Rectal smooth muscle tissue (tissue), 1 donor: ENCODE data around the gene USP6NL.
A peak's percentile ranks its signal among the peaks of the same experiment; 100 is the strongest.

Experiments used
- H3K27ac ChIP-seq: one replicate; pipeline ENCODE4 v1.7.0; 2013; ENCODE audit warnings: low read depth, low read length, inconsistent platforms
- H3K27me3 ChIP-seq: one replicate; pipeline ENCODE4 v1.7.0; 2013; ENCODE audit warnings: low read length; ENCODE audit not compliant: control insufficient read depth, insufficient read depth
- H3K36me3 ChIP-seq: one replicate; pipeline ENCODE4 v1.7.0; 2013; ENCODE audit warnings: low read length; ENCODE audit not compliant: control insufficient read depth, insufficient read depth
- H3K4me1 ChIP-seq: one replicate; pipeline ENCODE4 v1.7.0; 2013; ENCODE audit warnings: low read length; ENCODE audit not compliant: control insufficient read depth, insufficient read depth
- H3K4me3 ChIP-seq: one replicate; pipeline ENCODE4 v1.7.0; 2013; ENCODE audit warnings: low read length
- H3K9ac ChIP-seq: one replicate; pipeline ENCODE4 v1.7.0; 2013; ENCODE audit warnings: low read length

USP6NL gene

GRCh38 chr10:11555556-11555955 lies 55.9 kb downstream of the USP6NL start:
- H3K4me3 ChIP-seq: no peak overlapping the region
- peaks cover 4% of the 10 kb centered on the region for H3K4me1 ChIP-seq
- H3K27me3 ChIP-seq: no peaks in the 10 kb centered on the region
- no peak overlapping the region for H3K9ac ChIP-seq
- no peaks in the 10 kb centered on the region for H3K36me3 ChIP-seq
- H3K27ac ChIP-seq: no peak overlapping the region

- Histone ChIP-seq H3K4me1 (peaks cover 4% of the 10 kb centered on the region), H3K27ac (no peak overlapping the region)
Measured at GRCh38 chr10:11553773-11554381, 57.6 kb downstream of the USP6NL start.

DNA sequence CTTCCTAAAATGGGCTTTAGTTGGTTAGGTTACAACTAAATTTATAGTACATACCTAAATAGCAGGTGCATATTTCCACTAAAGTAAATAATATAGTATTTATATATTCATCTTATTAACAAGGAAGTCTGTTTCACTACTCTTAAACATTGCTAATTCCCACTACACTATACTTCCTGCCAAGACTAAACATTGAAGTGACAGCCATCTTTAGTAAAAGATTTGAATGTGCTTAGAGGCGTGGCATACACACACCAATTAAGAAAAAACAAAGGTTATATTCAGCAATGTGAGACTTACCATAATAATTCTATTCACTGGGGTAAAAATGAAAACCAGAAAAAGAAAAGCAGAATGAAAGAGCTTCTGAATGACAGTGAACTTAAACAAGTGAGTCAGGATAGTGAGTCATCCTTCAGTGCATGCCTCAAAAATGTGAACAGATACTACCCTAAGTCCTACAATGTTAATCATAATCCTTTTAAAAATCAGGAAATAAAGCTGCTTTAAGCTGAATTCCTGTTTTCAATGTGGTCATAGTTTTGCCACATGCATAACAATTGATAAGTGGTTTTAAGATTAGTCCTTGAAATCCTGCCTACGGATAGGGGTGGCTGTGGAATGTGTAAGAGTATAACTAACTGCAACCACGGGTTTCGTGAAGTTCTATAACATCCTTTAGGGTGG lies 59.4 kb downstream of the USP6NL start:
- Histone ChIP-seq H3K27ac (peak overlapping the region; percentile 56), H3K27me3 (no peaks in the 10 kb centered on the region), H3K4me1 (peaks cover 4% of the 10 kb centered on the region), H3K4me3 (no peak overlapping the region), H3K9ac (no peak overlapping the region), H3K36me3 (no peaks in the 10 kb centered on the region)

More at GRCh38 chr10:11553773-11554381, 57.6 kb downstream of the USP6NL start:
- Histone ChIP-seq H3K27me3 (no peaks in the 10 kb centered on the region), H3K36me3 (no peaks in the 10 kb centered on the region), H3K4me3 (no peak overlapping the region), H3K9ac (no peak overlapping the region)

GRCh38 chr10:11551104-11551503 lies 60.3 kb downstream of the USP6NL start:
- H3K27me3 ChIP-seq: no peaks in the 10 kb centered on the region
- H3K27ac ChIP-seq: peak overlapping the region; percentile 56
- peaks cover 4% of the 10 kb centered on the region for H3K4me1 ChIP-seq

GRCh38 chr10:11548768-11549099 lies 62.7 kb downstream of the USP6NL start:
- H3K9ac ChIP-seq: no peak overlapping the region
- H3K4me1 ChIP-seq: peaks cover 4% of the 10 kb centered on the region
- no peaks in the 10 kb centered on the region for H3K27me3 ChIP-seq
- H3K36me3 ChIP-seq: no peaks in the 10 kb centered on the region
- no peak overlapping the region for H3K4me3 ChIP-seq
- H3K27ac ChIP-seq: no peak overlapping the region

More at GRCh38 chr10:11551104-11551503, 60.3 kb downstream of the USP6NL start:
- Histone ChIP-seq H3K36me3 (no peaks in the 10 kb centered on the region), H3K9ac (no peak overlapping the region), H3K4me3 (no peak overlapping the region)

GRCh38 chr10:11548065-11548767 lies 63.2 kb downstream of the USP6NL start:
- H3K9ac ChIP-seq: no peak overlapping the region
- no peaks in the 10 kb centered on the region for H3K27me3 ChIP-seq
- H3K4me1 ChIP-seq: peaks cover 4% of the 10 kb centered on the region
- no peak overlapping the region for H3K4me3 ChIP-seq
- no peaks in the 10 kb centered on the region for H3K36me3 ChIP-seq
- no peak overlapping the region for H3K27ac ChIP-seq

DNA sequence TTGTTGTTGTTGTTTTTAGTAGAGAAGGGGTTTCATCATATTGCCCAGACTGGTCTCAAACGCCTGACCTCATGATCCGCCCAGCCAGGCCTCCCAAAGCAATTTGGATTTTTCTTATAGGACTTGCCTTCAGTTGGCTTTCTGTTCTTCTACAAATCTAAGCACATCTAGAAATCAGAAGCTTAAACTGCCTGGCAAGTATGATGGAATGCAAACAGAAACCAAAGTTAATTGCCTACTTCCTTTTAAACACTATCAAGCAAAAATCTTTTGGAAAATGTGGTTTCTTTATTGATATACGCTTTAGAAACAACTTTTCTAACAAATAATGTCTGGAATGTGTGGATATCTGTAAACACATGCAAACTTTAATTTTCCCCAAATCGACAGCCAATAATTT lies 64.9 kb downstream of the USP6NL start:
- Histone ChIP-seq H3K27ac (no peak overlapping the region), H3K4me1 (peaks cover 3% of the 10 kb centered on the region), H3K9ac (no peak overlapping the region), H3K27me3 (no peaks in the 10 kb centered on the region), H3K36me3 (no peaks in the 10 kb centered on the region), H3K4me3 (no peak overlapping the region)

DNA sequence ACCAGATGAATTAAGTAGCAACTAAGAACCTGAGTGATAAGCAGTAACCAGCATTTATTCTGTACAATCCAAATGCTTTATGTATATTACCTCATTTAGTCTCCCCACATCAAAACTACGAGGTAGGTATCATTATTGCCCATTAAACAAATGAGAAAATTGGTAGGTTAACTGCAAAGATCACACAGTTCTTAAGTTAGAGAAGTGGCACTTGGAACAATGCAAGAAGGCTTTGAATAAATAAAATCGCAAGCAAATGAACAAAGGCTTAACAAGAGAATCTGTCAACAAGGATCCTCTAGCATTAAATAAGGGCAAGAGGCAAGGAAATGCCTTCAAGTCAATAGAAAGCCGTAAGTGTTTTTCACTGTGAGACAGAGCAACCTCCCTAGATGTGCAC lies 70.2 kb downstream of the USP6NL start:
- Histone ChIP-seq H3K4me1 (no peaks in the 10 kb centered on the region), H3K27me3 (no peaks in the 10 kb centered on the region), H3K27ac (no peak overlapping the region), H3K36me3 (no peaks in the 10 kb centered on the region), H3K4me3 (no peak overlapping the region), H3K9ac (no peak overlapping the region)

GRCh38 chr10:11539191-11539868 lies 72.1 kb downstream of the USP6NL start:
- Histone ChIP-seq H3K4me1 (no peaks in the 10 kb centered on the region), H3K4me3 (no peak overlapping the region), H3K27ac (no peak overlapping the region), H3K9ac (no peak overlapping the region), H3K36me3 (no peaks in the 10 kb centered on the region), H3K27me3 (no peaks in the 10 kb centered on the region)

- no peak overlapping the region for H3K9ac ChIP-seq
- no peak overlapping the region for H3K4me3 ChIP-seq
- H3K27me3 ChIP-seq: no peaks in the 10 kb centered on the region
- no peaks in the 10 kb centered on the region for H3K4me1 ChIP-seq
- no peak overlapping the region for H3K27ac ChIP-seq
- H3K36me3 ChIP-seq: no peaks in the 10 kb centered on the region
Measured at GRCh38 chr10:11538834-11539190, 72.6 kb downstream of the USP6NL start.

GRCh38 chr10:11536228-11536627 lies 75.2 kb downstream of the USP6NL start:
- Histone ChIP-seq H3K27me3 (no peaks in the 10 kb centered on the region), H3K27ac (no peak overlapping the region), H3K4me1 (peaks cover 2% of the 10 kb centered on the region), H3K9ac (no peak overlapping the region), H3K4me3 (no peak overlapping the region), H3K36me3 (no peaks in the 10 kb centered on the region)

DNA sequence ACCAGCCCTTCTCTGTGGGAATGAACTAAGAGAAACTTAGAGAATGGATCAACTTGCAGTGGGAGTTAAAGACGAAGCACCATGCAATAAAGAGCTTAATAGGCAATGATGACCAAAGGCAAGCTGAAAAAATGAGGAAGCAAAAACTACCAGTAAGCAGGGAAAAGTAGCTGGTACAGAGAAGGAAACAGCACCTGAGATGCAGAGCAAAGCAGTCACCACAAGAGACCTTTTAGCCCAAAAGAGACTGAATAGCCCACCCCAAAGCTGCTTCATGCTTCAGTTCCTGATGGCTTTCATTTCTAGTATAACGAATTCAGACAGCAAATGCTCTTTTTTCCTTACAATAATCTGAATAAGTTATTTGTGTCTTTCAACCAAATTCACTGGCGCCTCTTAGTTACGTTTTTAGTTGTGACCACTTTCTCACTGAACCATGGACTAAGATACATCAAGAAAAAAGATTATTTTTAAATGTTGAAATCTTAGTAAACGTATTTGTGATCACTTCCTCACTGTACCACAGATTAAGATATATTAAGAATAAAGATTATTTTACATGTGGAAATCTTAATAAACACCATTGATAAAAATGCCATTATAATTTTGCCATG lies 76.0 kb downstream of the USP6NL start:
- Histone ChIP-seq H3K9ac (no peak overlapping the region), H3K4me3 (no peak overlapping the region), H3K4me1 (peaks cover 2% of the 10 kb centered on the region), H3K27ac (no peak overlapping the region), H3K27me3 (no peaks in the 10 kb centered on the region), H3K36me3 (no peaks in the 10 kb centered on the region)
